GM18511 (cell line): ENCODE results near the gene ERAS.
"Not testable (repeated sequence)": the region's sequence is repeated elsewhere in the genome, so short reads cannot be mapped to it uniquely, and the experiment has no call there.

Experiments
- ATAC-seq: cut with Tn5 transposase; IDR thresholded peaks from one replicate; pipeline ENCODE4 v1.9.1; 2021; ENCODE audit warnings: mild to moderate bottlenecking, moderate library complexity; ENCODE audit not compliant: unreplicated experiment

Gene ERAS

GRCh38 chrX:48831136-48831908 is 5.0 kb downstream of the ERAS start:
- no peak for ATAC-seq

GRCh38 chrX:48831909-48832291 is 5.6 kb downstream of the ERAS start:
- ATAC-seq = no peak

- no peak for ATAC-seq
Observed at GRCh38 chrX:48833542-48834138, 7.3 kb downstream of the ERAS start.

GRCh38 chrX:48834383-48834709 is 8.0 kb downstream of the ERAS start:
- no peak for ATAC-seq

GRCh38 chrX:48835524-48836329 is 9.4 kb downstream of the ERAS start, which contains the start of gene PCSK1N:
PCSK1N (minus strand) TSS chrX:48835610; CDS start chrX:48835532, 78 bp downstream.
- no peak for ATAC-seq

GRCh38 chrX:48839686-48840085 is 13.4 kb downstream of the ERAS start:
- no peak for ATAC-seq

- ATAC-seq = no peak
Observed at GRCh38 chrX:48848847-48849246, 22.5 kb downstream of the ERAS start.

GRCh38 chrX:48852857-48853256 is 26.5 kb downstream of the ERAS start:
- no peak for ATAC-seq

- ATAC-seq = not testable (repeated sequence)
Observed at GRCh38 chrX:48853494-48853893, 27.2 kb downstream of the ERAS start.

GRCh38 chrX:48854121-48854804 is 27.9 kb downstream of the ERAS start:
- not testable (repeated sequence) for ATAC-seq

GRCh38 chrX:48854898-48855297 is 28.6 kb downstream of the ERAS start:
- ATAC-seq = no peak

GRCh38 chrX:48864210-48864609 is 37.9 kb downstream of the ERAS start:
- no peak for ATAC-seq

GRCh38 chrX:48872017-48872416 is 45.7 kb downstream of the ERAS start:
- ATAC-seq = not testable (repeated sequence)

GRCh38 chrX:48876944-48877343 is 50.6 kb downstream of the ERAS start:
- ATAC-seq = not testable (repeated sequence)
